ENCODE results near the gene AGER.
"Not testable (repeated sequence)": the region's sequence is repeated elsewhere in the genome, so short reads cannot be mapped to it uniquely, and the experiment has no call there.

Gene AGER

GRCh38 chr6:32153564-32154513, 30.2 kb downstream of the AGER start, which contains the start of gene PPT2:
PPT2 (plus strand) TSS chr6:32154141; CDS start chr6:32154595, 454 bp downstream.
- peak; percentile 91 for DNase-seq
- in situ Hi-C loops (cut with MboI; ENCODE audit: low pct_unique_long_range_greater_than_20kb, low sequenced_read_pairs): no loop called here

- in situ Hi-C loops (cut with MboI; ENCODE audit: low pct_unique_long_range_greater_than_20kb, low sequenced_read_pairs): no loop called here
- DNase-seq: no peak
These were observed 31.1 kb downstream of the AGER start for GRCh38 chr6:32152769-32153563.

GRCh38 chr6:32151863-32152768, 31.9 kb downstream of the AGER start, which contains the start of gene PRRT1:
PRRT1 (minus strand) TSS chr6:32151939; CDS start chr6:32151827, 112 bp downstream.
- DNase-seq: no peak
- in situ Hi-C loops (cut with MboI; ENCODE audit: low pct_unique_long_range_greater_than_20kb, low sequenced_read_pairs): no loop called here

GRCh38 chr6:32151181-32151862, 32.7 kb downstream of the AGER start:
- in situ Hi-C loops (cut with MboI; ENCODE audit: low pct_unique_long_range_greater_than_20kb, low sequenced_read_pairs): no loop called here

GRCh38 chr6:32149932-32150870, 33.9 kb downstream of the AGER start:
- DNase-seq: no peak
- in situ Hi-C loops (cut with MboI; ENCODE audit: low pct_unique_long_range_greater_than_20kb, low sequenced_read_pairs): no loop called here

More at GRCh38 chr6:32151181-32151862, 32.7 kb downstream of the AGER start:
- DNase-seq: no peak

GRCh38 chr6:32149092-32149755, 34.8 kb downstream of the AGER start:
- in situ Hi-C loops (cut with MboI; ENCODE audit: low pct_unique_long_range_greater_than_20kb, low sequenced_read_pairs): no loop called here
- no peak for DNase-seq

- in situ Hi-C loops (cut with MboI; ENCODE audit: low pct_unique_long_range_greater_than_20kb, low sequenced_read_pairs): no loop called here
- no peak for DNase-seq
These were observed 35.6 kb downstream of the AGER start for GRCh38 chr6:32148289-32149091.

- no peak for DNase-seq
- in situ Hi-C loops (cut with MboI; ENCODE audit: low pct_unique_long_range_greater_than_20kb, low sequenced_read_pairs): no loop called here
These were observed 36.5 kb downstream of the AGER start for GRCh38 chr6:32147401-32148132.

- no peak for DNase-seq
- in situ Hi-C loops (cut with MboI; ENCODE audit: low pct_unique_long_range_greater_than_20kb, low sequenced_read_pairs): no loop called here
These were observed 37.4 kb downstream of the AGER start for GRCh38 chr6:32146687-32147086.

- DNase-seq: no peak
- in situ Hi-C loops (cut with MboI; ENCODE audit: low pct_unique_long_range_greater_than_20kb, low sequenced_read_pairs): no loop called here
These were observed 37.8 kb downstream of the AGER start for GRCh38 chr6:32146287-32146686.

- in situ Hi-C loops (cut with MboI; ENCODE audit: low pct_unique_long_range_greater_than_20kb, low sequenced_read_pairs): not testable (repeated sequence)
These were observed 39.8 kb downstream of the AGER start for GRCh38 chr6:32144238-32144637.

GRCh38 chr6:32140420-32141046, 43.5 kb downstream of the AGER start:
- in situ Hi-C loops (cut with MboI; ENCODE audit: low pct_unique_long_range_greater_than_20kb, low sequenced_read_pairs): no loop called here
- DNase-seq: no peak

More at GRCh38 chr6:32144238-32144637, 39.8 kb downstream of the AGER start:
- DNase-seq: not testable (repeated sequence)

- no peak for DNase-seq
- in situ Hi-C loops (cut with MboI; ENCODE audit: low pct_unique_long_range_greater_than_20kb, low sequenced_read_pairs): no loop called here
These were observed 44.5 kb downstream of the AGER start for GRCh38 chr6:32139590-32139989.

GRCh38 chr6:32137454-32137853, 46.6 kb downstream of the AGER start:
- DNase-seq: no peak
- in situ Hi-C loops (cut with MboI; ENCODE audit: low pct_unique_long_range_greater_than_20kb, low sequenced_read_pairs): no loop called here

- no peak for DNase-seq
- in situ Hi-C loops (cut with MboI; ENCODE audit: low pct_unique_long_range_greater_than_20kb, low sequenced_read_pairs): no loop called here
These were observed 50.3 kb downstream of the AGER start for GRCh38 chr6:32133786-32134185.
